Activated CD8-positive, alpha-beta memory T cell treated with anti-CD3 and anti-CD28 coated beads, Interleukin-2, amount 50 U/mL, for 48 hours (primary cell): Measurements from ENCODE around the gene PHLDA1.
A peak's percentile ranks its signal among the peaks of the same experiment; 100 is the strongest.

Source experiments
- DNase-seq: peaks from one replicate; pipeline ENCODE4 v3.0.0-alpha.2; 2020

The PHLDA1 gene

DNA sequence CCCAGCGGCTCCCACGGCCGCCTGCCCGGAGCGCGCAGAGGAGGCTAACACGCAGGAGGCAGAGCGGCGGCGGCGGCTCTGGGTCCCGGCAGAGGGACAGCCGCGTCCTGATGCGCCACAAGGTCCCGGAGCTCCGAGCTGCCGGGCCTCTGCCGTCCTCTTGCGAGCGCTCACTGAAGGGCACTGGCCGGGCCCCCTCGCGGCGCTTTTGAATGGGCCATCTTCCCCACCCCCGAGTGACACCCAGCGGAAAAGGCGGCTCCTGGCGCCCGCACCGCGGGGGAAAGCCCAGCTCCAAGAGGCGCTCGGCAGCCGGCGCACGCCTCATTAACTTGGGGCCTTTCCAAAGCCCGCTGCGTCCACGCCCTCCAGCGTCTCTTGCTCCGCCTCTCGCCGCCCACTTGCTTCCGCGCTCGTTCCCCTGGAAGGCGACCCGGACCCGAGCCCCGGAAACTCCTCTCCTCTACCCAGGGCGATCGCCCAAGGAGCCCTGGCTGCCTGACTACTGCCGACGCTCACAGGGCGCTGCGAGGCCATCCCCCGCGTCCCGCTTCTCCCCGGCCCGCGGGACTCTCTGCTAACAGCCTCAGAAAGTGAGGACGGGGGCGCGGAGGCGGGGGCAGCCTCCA is at the start of gene PHLDA1:
Gene PHLDA1, minus strand, starts transcription at position 363 of the 629 bp plus-strand sequence.
- peak; percentile 97 for DNase-seq

DNA sequence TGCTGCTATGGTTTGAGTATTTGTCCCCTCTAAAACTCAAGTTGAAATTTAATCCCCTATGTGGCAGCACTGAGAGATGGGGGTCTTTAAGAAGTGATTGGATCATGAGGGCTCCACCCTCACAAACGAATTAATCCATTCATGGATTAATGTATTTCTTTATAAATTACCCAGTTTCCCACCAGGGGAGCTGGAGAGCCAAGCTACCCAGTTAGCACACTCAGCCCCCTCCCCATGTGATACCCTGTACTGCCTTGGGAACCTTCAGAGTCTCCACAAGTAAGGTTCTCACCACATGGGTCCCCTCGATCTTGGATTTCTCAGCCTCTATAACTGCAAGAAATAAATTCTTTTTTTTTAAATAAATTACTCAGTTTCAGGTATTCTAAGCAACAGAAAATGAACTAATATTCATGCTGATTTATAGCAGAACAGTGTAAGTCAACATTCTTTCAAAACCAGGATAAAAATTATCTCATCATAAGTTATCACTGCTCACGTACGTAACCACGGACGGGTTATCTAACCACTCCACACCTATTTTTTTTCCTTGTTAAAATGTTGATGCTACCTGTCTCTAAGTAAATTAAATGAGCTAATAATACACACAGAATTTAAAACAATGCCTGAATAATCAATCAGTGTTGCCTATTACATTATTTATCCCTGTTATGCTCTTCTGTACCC is 49.3 kb upstream of the PHLDA1 start:
- no peak for DNase-seq

DNA sequence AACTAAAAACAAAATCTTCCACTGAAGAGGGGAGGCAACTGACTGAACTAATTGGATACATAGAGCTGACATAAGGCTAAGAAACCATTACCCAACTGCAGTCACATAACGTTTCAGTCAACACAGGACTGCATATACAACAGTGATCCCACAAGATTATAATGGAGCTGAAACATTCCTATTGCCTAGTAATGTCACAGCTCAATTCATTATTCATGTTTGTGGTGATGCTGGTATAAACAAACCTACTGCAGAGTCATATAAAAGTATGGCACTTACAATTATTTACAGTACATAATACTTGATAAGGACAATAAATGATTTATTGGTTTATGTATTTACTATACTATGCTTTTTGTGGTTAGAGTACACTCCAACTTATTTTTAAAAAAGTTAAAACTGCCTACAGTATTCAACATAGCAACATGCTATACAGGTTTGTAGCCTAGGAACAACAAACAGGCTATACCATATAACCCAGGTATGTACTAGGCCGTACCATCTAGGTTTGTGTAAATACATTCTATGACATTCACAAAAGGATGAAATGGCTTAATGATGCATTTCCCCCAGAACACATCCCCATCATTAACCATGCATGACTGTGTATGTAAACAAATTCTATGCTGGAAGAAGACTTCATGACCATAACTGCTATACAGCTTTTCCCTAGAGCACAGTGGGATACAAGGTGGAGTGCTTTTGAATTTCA is 48.6 kb upstream of the PHLDA1 start:
- DNase-seq, result no peak

DNA sequence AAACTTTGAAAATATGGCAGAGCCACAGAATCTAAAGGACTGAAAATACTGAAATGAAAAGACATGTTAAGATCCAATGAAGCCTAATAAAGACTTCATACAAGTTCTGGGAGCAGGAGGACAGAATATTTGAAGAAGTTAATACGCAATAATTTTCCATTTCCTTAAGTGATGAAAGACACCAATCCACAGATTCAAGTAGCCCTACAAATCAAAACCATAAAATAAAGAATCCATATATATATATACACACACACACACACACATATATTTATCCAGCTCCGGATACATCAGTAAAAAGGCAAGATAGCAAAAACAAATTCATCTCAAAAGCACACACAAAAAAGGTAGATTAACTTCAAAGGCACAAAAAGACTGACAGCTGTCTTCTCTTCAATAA is 47.2 kb upstream of the PHLDA1 start:
- DNase-seq, result no peak

DNA sequence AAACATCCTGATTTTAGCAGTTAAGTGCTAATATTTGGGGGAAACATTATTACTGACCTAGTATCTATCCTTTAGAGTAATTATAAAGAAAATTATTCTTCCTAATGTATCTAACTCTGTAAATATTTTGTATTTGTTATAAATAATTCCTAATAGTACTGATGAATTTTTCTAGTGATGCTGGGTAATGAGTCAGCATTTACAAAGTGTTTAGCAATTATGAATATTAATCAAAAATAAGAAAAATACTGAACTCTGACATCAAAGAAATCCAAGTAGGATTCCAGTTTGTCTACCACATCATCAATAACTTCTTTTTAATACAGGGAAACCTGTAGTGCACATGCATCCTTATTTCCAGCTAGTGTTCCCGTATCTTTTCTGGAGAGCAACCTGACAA is 43.9 kb upstream of the PHLDA1 start:
- no peak for DNase-seq

DNA sequence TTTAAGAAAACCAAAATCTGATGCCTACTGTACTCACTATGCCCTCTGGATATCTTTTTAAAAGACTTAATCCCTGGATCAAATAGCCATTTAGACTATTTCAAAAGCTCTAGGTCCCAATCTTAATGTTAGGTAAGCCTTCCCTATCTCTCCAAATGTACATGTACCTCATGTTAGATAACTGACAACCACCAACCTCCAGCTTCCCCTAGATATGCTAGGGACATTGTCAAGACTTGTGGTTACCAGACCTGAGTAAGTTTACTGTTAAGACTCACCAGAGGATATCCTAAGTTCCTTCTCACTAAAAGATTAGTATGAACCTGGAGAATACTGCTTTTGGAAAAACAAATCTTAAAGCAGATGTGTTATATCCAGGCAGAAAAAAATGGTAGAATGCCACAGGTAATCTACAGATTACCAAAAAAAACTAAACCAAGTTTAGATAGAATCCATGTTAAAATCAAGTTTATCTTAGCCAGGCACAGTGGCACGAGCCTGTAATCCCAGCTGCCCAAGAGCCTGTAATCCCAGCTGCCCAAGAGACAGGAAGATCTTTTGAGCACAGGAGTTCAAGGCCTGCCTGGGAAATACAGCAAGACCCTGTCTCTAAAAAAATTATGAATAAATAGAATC is 43.2 kb upstream of the PHLDA1 start:
- no peak for DNase-seq

DNA sequence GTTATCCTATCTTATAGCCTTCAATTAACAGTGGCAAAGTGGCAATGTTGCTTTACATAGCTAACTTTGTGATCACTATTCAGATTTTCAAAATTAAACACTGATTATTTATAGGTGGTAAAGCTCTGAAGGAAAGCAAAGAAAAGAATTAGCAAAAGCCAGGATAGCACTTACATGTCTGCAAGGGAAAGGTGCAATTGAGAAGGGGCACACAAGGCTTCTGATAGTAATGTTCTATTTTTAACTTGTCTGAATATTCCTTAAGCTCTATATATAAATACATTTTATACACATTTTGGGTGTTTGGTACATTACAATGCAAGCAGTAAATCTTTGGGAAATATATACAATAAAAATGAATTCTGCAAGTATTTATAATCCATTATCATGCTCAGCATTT is 42.0 kb upstream of the PHLDA1 start:
- DNase-seq, result no peak

DNA sequence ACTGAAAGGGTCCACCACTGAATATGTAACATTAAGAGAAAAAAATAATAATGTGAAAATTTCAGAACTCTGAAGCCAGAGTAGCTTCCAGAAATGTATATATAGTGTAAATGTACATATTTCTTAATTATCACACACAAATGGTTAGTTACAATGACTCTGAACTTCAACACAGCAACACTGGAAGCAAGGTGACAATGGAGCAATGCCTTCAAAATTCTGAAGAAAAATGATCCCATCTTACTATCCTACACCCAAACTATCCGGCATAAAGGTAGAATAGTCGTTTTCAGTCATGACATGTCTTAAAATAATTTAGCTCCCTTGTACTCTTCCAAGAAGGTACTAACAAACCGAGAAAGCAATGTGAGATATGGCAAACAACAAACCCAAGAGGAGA is 41.0 kb upstream of the PHLDA1 start:
- DNase-seq, result no peak

DNA sequence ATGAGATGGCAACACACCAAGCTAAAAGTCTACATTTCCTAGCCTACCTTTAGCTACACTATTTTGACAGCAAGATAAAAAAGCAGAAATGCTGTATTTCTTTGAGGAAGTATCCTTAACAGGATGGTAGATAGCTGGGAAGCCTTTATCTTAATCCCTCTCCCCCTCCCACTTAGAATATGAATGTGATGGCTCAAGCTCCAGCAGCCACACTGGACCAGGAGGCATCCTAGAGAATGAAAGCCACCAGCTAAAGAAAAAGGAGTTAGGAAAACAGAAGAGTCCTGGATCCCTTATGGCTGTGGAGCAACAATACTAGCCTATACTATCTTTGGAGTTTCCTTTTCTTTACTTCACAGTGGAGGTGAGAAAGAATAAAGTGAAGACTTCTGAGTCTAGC is 37.8 kb upstream of the PHLDA1 start:
- no peak for DNase-seq

DNA sequence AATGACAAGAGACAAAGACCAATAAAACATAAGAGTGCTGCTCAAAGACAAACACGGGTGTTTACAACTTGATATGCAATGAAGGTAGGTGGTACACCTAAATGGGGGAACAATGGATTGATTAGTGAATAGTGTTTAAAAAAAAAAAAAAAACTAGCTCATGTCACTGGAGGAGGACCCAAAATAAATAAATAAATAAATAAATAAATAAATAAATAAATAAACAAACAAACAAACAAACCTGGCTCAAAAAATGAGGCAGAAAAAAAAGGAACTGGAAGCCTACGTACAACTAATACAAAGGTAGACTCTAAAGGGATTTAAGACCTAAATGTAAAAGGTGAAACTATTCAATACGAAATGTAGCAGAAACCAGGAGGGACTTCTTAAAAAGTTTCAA is 34.3 kb upstream of the PHLDA1 start:
- no peak for DNase-seq

DNA sequence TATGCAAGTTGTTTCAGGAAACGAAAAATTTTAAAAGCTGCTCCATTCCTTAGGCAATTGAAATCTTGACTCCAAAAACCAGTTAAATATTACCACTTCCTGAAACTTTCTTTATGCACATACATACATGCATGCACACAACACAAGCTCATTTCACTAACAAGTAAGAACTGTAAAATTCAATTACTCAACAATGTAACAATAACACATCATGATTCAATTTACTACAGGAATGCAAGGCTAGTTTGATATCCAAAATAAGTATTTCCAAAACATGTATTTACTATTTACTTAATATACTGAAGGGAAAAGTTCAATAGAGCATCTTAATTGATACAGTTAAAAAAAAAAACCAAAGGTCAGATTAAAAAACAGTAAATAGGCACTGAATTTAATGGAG is 33.3 kb upstream of the PHLDA1 start:
- DNase-seq, result no peak

DNA sequence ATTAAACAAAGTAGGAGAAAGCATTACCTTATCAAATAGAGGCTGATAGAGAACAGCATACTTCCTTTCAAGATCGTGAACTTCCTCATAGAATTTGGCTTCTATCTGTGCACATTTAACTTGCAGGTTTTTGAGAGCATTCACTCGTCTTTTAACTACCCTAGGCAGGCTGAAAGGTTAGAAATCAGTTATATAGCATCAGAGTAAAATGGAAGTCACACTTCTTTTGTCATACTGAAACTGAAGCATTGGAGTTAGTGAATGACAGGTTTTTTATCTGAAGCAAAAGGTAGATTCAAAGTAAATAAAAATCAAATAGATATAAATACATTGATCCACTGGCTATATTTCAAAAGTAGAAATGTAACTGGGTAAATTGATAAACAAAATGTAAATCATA is 28.5 kb upstream of the PHLDA1 start:
- no peak for DNase-seq

DNA sequence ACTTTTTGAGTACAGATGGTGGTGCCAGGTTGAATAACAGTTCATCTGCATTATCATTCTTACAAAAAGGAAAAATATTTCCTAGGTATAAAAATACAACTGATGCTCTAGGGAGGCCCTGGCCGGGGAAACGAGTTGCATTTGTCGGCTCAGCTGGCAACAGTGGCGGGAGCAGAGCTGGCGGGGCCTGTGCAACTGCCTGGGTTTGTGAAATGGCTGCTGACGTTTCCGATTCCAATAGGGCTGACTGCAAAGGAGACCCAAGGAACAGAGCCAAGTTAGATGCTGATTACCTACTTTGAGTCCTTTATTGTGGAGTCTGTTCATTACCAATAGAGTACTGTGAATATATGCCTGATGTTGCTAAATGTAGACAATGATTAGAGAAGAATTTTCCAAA is 25.8 kb upstream of the PHLDA1 start:
- DNase-seq, result no peak

DNA sequence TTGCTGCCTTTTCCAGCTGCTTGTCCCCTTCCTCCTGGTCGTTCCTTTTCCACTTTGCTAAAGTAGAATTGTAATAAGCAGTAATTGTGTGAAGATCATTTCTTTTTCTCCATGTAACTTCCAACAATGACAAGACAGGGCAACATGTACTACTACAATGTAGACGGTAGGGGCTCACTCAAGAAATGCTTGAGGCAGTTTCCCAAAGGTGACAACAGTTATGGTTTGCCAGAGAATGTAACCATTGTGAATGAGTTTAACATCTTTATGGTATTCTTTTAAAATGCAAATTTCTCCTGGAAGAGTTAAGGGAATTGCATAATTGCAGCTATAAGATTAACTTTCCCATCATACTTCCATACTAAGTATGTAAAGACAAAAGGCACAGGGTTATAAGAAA is 23.8 kb upstream of the PHLDA1 start:
- DNase-seq, result no peak

DNA sequence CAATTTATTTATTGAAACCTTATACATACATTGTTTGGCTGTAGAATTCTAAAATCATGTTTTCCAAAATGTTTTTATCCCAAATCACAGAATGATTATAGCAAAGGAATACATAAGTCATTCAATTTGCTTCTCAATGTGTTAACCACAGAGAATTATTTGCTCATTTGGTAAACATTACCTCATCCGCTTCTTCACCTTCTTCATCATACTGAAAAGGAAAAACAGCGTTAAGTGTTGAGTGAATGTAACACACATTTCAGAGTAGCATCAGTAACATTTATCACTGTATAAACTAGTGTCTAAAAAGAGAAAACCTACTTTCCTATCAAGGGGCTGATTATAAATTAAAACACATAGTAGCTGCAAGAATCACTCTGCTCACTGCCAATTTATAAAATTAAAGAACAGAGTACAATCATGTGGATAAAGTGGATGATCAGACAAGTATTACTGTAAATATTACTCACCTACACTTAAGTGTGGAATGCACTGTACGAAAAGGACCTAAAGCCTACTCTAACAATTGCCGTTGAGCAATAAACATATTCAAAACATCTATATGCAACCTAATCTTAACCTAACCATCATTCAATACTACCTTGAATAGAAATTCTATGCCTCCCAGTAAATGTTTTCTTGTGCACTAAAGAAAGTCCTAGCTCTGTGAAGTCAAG is 18.1 kb upstream of the PHLDA1 start:
- DNase-seq, result no peak

DNA sequence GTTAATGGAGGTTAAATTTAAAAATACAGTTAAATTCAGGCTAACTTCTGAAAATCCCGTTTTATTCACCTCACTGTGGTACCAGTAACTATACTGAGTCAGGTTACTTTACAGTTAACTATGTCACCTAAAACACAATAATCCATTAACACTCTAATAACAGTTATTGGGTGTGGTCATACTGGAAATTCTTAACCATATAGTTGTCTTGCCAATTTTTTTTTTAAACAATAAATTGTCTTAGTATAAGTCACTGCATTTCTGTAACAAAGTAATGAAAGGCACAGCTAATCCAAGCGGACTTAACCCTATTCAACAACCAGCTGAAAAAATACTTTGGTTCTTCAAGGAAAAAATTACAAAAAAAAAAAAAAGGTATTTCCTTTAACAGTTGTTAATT is 16.2 kb upstream of the PHLDA1 start:
- no peak for DNase-seq

DNA sequence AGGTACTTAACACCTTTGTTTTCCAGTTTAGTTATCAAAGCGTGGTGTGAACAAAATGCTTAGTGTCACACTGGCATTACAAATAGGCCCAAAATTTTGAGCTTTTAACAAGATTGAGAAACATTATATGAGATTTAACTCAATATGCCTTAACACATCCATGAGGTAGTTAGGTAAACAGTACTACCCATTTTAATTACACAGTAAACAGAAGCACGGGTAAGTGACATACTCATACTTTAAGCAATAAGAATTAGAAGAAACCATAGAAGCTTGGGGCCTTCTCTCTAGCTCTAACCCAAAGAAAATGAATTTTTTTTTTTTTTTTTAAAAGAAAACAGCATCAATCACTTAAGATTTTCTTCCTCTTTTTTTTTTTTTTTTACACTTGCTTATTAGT is 15.5 kb upstream of the PHLDA1 start:
- DNase-seq, result no peak

DNA sequence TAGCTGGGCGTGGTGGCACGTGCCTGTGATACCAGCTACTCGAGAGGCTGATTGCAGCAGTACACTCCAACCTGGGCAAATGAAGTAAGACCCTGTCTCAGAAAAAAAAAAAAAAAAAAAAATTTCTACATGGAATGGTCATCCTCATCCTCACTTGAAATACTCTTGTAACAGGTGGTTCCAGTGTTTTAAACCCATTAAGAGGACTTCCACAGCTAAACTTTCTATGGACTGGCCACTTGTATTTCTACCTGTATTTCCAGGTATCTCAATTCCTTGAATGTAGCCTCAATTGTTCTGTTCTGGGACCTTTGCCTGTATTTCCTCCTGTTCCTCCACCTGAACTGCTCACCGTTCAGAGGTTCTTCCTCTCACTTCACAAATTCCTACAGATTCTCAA is 11.8 kb upstream of the PHLDA1 start:
- no peak for DNase-seq

DNA sequence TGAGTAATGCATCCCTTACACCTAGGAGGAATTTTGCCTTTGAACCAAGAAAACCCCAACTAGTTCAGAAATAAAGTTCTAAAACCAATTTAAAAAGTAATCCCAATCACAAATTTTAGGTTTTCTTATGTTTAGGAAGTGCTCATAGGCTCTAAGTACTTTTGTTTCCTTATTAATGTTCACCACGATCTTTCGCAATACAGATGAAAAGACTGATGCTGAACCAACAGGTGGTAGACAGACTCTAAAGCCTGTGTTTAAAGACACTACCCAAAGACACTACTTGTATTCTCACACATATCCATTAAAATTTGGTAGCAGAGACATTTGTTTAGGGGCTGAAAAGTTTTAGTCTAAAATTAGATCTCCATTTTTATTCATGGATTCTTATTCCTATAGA is 10.6 kb upstream of the PHLDA1 start:
- DNase-seq, result no peak

DNA sequence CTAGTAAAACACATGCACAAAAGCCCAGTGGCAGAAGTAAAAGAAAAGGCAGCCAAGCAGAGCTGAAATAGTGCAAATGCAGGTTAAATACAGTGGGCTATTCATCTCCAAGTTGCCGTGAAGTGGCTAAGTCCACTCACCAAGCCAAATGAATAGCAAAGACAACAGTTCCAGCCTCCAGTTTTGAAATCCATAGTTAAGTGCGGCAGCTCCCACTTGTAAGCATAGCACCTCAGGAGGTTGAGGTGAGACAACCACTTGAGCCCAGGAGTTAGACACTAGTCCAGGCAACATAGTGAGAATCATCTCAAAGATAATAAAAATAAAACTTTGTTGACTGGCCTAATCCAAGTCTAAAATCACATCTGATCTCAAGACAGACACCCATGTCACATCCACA is 9.8 kb upstream of the PHLDA1 start:
- no peak for DNase-seq

DNA sequence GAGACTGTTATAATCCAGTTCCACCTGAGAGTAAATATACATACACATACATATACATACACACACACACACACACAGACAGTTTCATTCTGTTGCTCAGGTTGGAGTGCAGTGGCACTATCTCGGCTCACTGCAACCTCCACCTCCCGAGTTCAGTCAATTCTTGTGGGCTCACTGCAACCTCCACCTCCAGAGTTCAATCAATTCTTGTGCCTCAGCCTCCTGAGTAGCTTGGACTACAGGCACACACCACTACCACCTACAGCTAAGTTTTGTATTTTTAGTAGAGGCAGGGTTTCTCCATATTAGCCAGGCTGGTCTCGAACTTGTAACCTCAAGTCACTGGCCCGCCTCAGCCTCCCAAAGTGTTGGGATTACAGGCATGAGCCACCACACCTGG is 8.9 kb upstream of the PHLDA1 start:
- no peak for DNase-seq

DNA sequence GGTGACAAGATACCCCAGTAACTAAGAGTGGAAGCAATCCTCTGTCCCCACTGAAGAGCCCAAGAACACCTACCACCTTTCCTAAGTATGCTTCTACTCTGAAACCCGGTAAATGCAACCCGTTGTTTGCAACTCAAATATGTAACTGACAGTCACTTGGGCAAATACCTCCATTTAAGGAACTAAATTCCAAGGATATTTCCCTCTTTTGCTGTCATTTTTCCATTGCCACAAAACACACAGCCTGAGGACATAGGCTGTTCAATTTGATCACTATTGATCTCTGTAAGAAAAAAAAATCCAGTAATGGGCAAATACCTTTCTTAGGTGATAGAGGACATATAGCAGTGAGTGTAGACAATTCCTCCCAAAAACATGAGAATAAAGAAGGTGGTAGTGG is 6.6 kb upstream of the PHLDA1 start:
- no peak for DNase-seq
